Suprapubic skin (tissue), 3 donors: ENCODE data around the gene ST7.

Experiments
- CTCF ChIP-seq, 2 donors: fragments of 200-600 bp in 1 of 2; fragments of 450-650 bp in 1 of 2; sonication (generic) in 1 of 2; IDR thresholded peaks; one replicate each; pipeline ENCODE4 v1.5.1; 2016 to 2019; ENCODE audit warnings: antibody characterized with exemption in 2 of 2, mild to moderate bottlenecking in 1 of 2, moderate library complexity in 1 of 2
- POLR2AphosphoS5 ChIP-seq, 3 donors: sonication (generic); formaldehyde crosslinking; IDR thresholded peaks; one replicate each; pipeline ENCODE4 v1.6.1; 2017; ENCODE audit warnings: antibody characterized with exemption in 3 of 3

GRCh38 chr7:117217106-117218035 is 264.1 kb downstream of the ST7 start:
- TF ChIP-seq CTCF (IDR thresholded peaks at IDR 0.05) = no peak
- TF ChIP-seq POLR2AphosphoS5 (IDR thresholded peaks at IDR 0.05) = no peak
